Measurements from ENCODE around the gene BCL2. TPM values are rescaled to one million over a fixed set of nuclear protein-coding genes. Genes with fewer than 3 reads are reported as not detected.

Gene BCL2
- total RNA-seq, 2 experiments from 2014 or later, result 1.4 to 2.5 TPM

DNA sequence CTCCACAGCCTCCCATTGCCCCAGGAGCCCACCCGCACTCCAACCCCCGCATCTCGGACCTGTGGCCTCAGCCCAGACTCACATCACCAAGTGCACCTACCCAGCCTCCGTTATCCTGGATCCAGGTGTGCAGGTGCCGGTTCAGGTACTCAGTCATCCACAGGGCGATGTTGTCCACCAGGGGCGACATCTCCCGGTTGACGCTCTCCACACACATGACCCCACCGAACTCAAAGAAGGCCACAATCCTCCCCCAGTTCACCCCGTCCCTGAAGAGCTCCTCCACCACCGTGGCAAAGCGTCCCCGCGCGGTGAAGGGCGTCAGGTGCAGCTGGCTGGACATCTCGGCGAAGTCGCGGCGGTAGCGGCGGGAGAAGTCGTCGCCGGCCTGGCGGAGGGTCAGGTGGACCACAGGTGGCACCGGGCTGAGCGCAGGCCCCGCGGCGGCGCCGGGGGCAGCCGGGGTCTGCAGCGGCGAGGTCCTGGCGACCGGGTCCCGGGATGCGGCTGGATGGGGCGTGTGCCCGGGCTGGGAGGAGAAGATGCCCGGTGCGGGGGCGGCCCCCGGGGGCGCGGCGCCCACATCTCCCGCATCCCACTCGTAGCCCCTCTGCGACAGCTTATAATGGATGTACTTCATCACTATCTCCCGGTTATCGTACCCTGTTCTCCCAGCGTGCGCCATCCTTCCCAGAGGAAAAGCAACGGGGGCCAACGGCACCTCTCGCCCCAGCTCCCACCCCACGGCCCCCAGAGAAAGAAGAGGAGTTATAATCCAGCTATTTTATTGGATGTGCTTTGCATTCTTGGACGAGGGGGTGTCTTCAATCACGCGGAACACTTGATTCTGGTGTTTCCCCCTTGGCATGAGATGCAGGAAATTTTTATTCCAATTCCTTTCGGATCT, 1.3 kb downstream of the BCL2 start:
- H3K79me2 ChIP-seq (ENCODE audit: insufficient read depth, low read depth, low read length), result no peaks in the 10 kb centered on the region
- intact Hi-C loops (cut with micrococcal nuclease; ENCODE audit: unreplicated experiment), result loop anchor here (5.0 kb wide), 1 partner anchor 111 kb away; no protein-coding TSS in a partner anchor
- no peaks in the 10 kb centered on the region for H3K9me2 ChIP-seq (ENCODE audit: insufficient read depth, low read length)
- no peaks in the 10 kb centered on the region for H3K9me3 ChIP-seq (ENCODE audit: low read length)
- peaks cover 17% of the 10 kb centered on the region for H3K4me1 ChIP-seq (ENCODE audit: insufficient read depth, low read length, poor library complexity, severe bottlenecking)
- peak overlapping the region; percentile 76; the same call in 1 of the 2 replicates for H3K4me2 ChIP-seq (ENCODE audit: low read length)
- TF ChIP-seq, protein P1, sequence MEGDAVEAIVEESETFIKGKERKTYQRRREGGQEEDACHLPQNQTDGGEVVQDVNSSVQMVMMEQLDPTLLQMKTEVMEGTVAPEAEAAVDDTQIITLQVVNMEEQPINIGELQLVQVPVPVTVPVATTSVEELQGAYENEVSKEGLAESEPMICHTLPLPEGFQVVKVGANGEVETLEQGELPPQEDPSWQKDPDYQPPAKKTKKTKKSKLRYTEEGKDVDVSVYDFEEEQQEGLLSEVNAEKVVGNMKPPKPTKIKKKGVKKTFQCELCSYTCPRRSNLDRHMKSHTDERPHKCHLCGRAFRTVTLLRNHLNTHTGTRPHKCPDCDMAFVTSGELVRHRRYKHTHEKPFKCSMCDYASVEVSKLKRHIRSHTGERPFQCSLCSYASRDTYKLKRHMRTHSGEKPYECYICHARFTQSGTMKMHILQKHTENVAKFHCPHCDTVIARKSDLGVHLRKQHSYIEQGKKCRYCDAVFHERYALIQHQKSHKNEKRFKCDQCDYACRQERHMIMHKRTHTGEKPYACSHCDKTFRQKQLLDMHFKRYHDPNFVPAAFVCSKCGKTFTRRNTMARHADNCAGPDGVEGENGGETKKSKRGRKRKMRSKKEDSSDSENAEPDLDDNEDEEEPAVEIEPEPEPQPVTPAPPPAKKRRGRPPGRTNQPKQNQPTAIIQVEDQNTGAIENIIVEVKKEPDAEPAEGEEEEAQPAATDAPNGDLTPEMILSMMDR (conservative IDR thresholded peaks at IDR 0.05; ENCODE audit: low read length), result no peak
- TF ChIP-seq EZH2phosphoT487 (IDR thresholded peaks at IDR 0.05; ENCODE audit: borderline replicate concordance, low read depth, low read length), result no peak
- POLR2A ChIA-PET, result interaction anchor here (0.6 kb wide), 1 partner anchor 42 kb away, joined by 3 read pairs; no protein-coding TSS in a partner anchor
- DNase-seq (ENCODE audit: low spot score), result no peak
- H4K20me1 ChIP-seq (ENCODE audit: insufficient read depth, low read length), result no peaks in the 10 kb centered on the region
- no TSS peak for BruUV-seq (replicated peaks)
- no peaks in the 10 kb centered on the region for H3K36me3 ChIP-seq (ENCODE audit: insufficient read depth, low read length)
- no peak overlapping the region for H3K27ac ChIP-seq (ENCODE audit: low read depth, low read length, poor library complexity, severe bottlenecking)
- peak overlapping the region; percentile 16 for H3K4me3 ChIP-seq (ENCODE audit: low read depth, low read length, poor library complexity, severe bottlenecking)
- no peak overlapping the region for H2AFZ ChIP-seq (ENCODE audit: low read length)
- CTCF ChIA-PET (ENCODE audit: unreplicated experiment), result no interaction called here

DNA sequence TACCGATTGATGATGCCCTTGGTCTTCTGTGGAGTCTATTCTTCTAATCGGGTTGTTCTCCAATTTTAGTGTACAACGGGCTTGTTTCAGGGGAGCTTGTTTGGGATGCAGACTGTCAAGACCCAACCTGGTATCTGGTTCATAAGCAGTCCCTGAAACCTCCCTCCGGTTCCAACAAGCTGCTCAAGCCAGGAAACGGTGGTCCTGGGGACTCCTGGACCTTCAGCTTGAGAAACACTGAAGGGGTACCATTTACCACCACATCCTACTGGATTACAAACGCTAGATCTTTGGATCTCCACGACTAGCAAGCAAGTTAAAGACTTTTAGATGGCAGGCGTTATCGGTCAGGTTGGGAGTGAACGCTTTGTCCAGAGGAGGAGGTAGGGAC, 2.0 kb downstream of the BCL2 start:
- ChIA-PET CTCF (ENCODE audit: unreplicated experiment) (no interaction called here), POLR2A (no interaction called here)
- no peak overlapping the region for H2AFZ ChIP-seq (ENCODE audit: low read length)

More for the DNA sequence above, 2.0 kb downstream of the BCL2 start:
- H3K9me2 ChIP-seq (ENCODE audit: insufficient read depth, low read length), result no peaks in the 10 kb centered on the region
- peak overlapping the region; percentile 76; the same call in 1 of the 2 replicates for H3K4me2 ChIP-seq (ENCODE audit: low read length)
- no peaks in the 10 kb centered on the region for H3K36me3 ChIP-seq (ENCODE audit: insufficient read depth, low read length)
- BruUV-seq (replicated peaks), result no TSS peak
- no peaks in the 10 kb centered on the region for H3K9me3 ChIP-seq (ENCODE audit: low read length)
- H3K27ac ChIP-seq (ENCODE audit: low read depth, low read length, poor library complexity, severe bottlenecking), result no peak overlapping the region
- H3K4me3 ChIP-seq (ENCODE audit: low read depth, low read length, poor library complexity, severe bottlenecking), result no peak overlapping the region
- intact Hi-C loops (cut with micrococcal nuclease; ENCODE audit: unreplicated experiment), result loop anchor here (5.0 kb wide), 1 partner anchor 110 kb away; no protein-coding TSS in a partner anchor
- no peak for TF ChIP-seq EZH2phosphoT487 (IDR thresholded peaks at IDR 0.05; ENCODE audit: borderline replicate concordance, low read depth, low read length)
- TF ChIP-seq, protein P1 (conservative IDR thresholded peaks at IDR 0.05; ENCODE audit: low read length), result no peak
- DNase-seq (ENCODE audit: low spot score), result no peak
- H4K20me1 ChIP-seq (ENCODE audit: insufficient read depth, low read length), result no peaks in the 10 kb centered on the region
- peaks cover 17% of the 10 kb centered on the region for H3K4me1 ChIP-seq (ENCODE audit: insufficient read depth, low read length, poor library complexity, severe bottlenecking)
- H3K79me2 ChIP-seq (ENCODE audit: insufficient read depth, low read depth, low read length), result no peaks in the 10 kb centered on the region
